NCI-H1417 (cell line): ENCODE data around the gene MAP3K14.

Source experiments
- DNase-seq, 3 experiments: peaks; one replicate each; lab custom pipeline; 2025; lab: John Stamatoyannopoulos, UW

Gene MAP3K14

GRCh38 chr17:45300060-45300751 lies 16.6 kb downstream of the MAP3K14 start:
- DNase-seq = no peak

GRCh38 chr17:45299361-45299760 lies 17.5 kb downstream of the MAP3K14 start:
- DNase-seq = no peak

- no peak for DNase-seq
These were observed 18.1 kb downstream of the MAP3K14 start for GRCh38 chr17:45298546-45299285.

GRCh38 chr17:45296833-45297124 lies 20.0 kb downstream of the MAP3K14 start:
- DNase-seq = no peak

GRCh38 chr17:45296003-45296832 lies 20.6 kb downstream of the MAP3K14 start:
- DNase-seq = no peak

- no peak for DNase-seq
These were observed 22.3 kb downstream of the MAP3K14 start for GRCh38 chr17:45294506-45294905.

GRCh38 chr17:45293413-45294211 lies 23.2 kb downstream of the MAP3K14 start:
- no peak for DNase-seq

GRCh38 chr17:45292696-45293412 lies 24.0 kb downstream of the MAP3K14 start:
- DNase-seq = no peak

- DNase-seq = no peak
These were observed 25.5 kb downstream of the MAP3K14 start for GRCh38 chr17:45291171-45291805.

GRCh38 chr17:45290269-45290765 lies 26.5 kb downstream of the MAP3K14 start:
- no peak for DNase-seq

GRCh38 chr17:45289301-45290268 lies 27.2 kb downstream of the MAP3K14 start:
- DNase-seq = no peak

GRCh38 chr17:45288825-45289224 lies 28.0 kb downstream of the MAP3K14 start:
- DNase-seq = peak in 2 of 3 experiments; percentile 7 to 65

GRCh38 chr17:45287526-45288500 lies 29.0 kb downstream of the MAP3K14 start:
- peak in 2 of 3 experiments; percentile 12 to 43 for DNase-seq

GRCh38 chr17:45286286-45286685 lies 30.5 kb downstream of the MAP3K14 start:
- no peak for DNase-seq

GRCh38 chr17:45284176-45285140 lies 32.4 kb downstream of the MAP3K14 start:
- DNase-seq = peak in 1 of 3 experiments; percentile 9

- DNase-seq = no peak
These were observed 33.1 kb downstream of the MAP3K14 start for GRCh38 chr17:45283711-45284110.
